ENCODE data around the gene CLUH.
"Not testable (repeated sequence)": the region's sequence is repeated elsewhere in the genome, so short reads cannot be mapped to it uniquely, and the experiment has no call there.

CLUH gene

GRCh38 chr17:2680961-2681360 lies 30.6 kb downstream of the CLUH start:
- H2AFZ ChIP-seq (ENCODE audit: insufficient read depth, low read length, poor library complexity), result no peak overlapping the region
- H2BK5ac ChIP-seq (ENCODE audit: low read depth, low read length, poor library complexity), result no peak overlapping the region
- H3K4ac ChIP-seq (ENCODE audit: low read depth, low read length), result no peak overlapping the region
- no peak overlapping the region for H3K27ac ChIP-seq (ENCODE audit: low read depth, low read length)
- H4K91ac ChIP-seq (ENCODE audit: low read depth, low read length), result no peak overlapping the region
- no peak overlapping the region for H2BK120ac ChIP-seq (ENCODE audit: insufficient read depth, low read length, poor library complexity)
- no peaks in the 10 kb centered on the region for H3K27me3 ChIP-seq (ENCODE audit: insufficient read depth, low read length)
- WGBS (ENCODE audit: extremely low coverage, insufficient coverage, insufficient read length), result no CpG with 5 or more reads among the region's 2 CpGs
- no peak overlapping the region for H4K12ac ChIP-seq (ENCODE audit: low read depth, low read length)
- no peaks in the 10 kb centered on the region for H3K4me1 ChIP-seq (ENCODE audit: control insufficient read depth in 1 of 2, insufficient read depth in 2 of 2, low read length in 2 of 2)
- no peak overlapping the region for H3K18ac ChIP-seq (ENCODE audit: low read length)
- DNase-seq, result no peak
- no peak overlapping the region for H3K14ac ChIP-seq (ENCODE audit: low read length)
- H2AK5ac ChIP-seq (ENCODE audit: low read length), result no peak overlapping the region
- no peak overlapping the region for H3K4me2 ChIP-seq (ENCODE audit: low read length)
- no peaks in the 10 kb centered on the region for H3K9me3 ChIP-seq (ENCODE audit: insufficient read depth, low read depth, low read length)
- no peak overlapping the region for H4K8ac ChIP-seq (ENCODE audit: low read depth, low read length)
- no peaks in the 10 kb centered on the region for H3K79me2 ChIP-seq (ENCODE audit: control insufficient read depth, insufficient read depth, low read length, poor library complexity)
- no peak overlapping the region for H3K9ac ChIP-seq (ENCODE audit: low read length)
- H3K36me3 ChIP-seq (ENCODE audit: control insufficient read depth in 1 of 2, insufficient read depth in 2 of 2, low read length in 2 of 2), result peaks cover 33 to 37% of the 10 kb centered on the region in 2 experiments
- H3K4me3 ChIP-seq (ENCODE audit: low read depth, low read length), result no peak overlapping the region
- H3K79me1 ChIP-seq (ENCODE audit: low read length), result no peaks in the 10 kb centered on the region
- no peak overlapping the region for H3K23ac ChIP-seq (ENCODE audit: low read length)
- no peak overlapping the region for H2BK12ac ChIP-seq (ENCODE audit: low read length)

DNA sequence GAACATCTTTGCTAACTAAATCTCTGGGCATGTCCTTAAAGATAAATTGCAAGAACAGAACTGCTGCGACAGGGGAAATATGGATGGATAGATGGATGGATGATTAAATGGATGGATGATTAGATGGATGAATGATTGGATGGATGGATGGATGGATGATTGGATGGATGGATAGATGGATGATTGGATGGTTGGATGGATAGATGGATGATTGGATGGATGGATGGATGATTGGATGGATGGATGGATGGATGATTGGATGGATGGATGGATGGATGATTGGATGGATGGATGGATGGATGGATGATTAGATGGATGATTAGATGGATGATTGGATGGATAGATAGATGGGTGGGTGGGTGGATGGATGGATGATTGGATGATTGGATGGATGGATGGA lies 32.3 kb downstream of the CLUH start:
- H4K12ac ChIP-seq (ENCODE audit: low read depth, low read length); H3K9me3 ChIP-seq (ENCODE audit: insufficient read depth, low read depth, low read length); H3K14ac ChIP-seq (ENCODE audit: low read length); H3K18ac ChIP-seq (ENCODE audit: low read length); H3K79me1 ChIP-seq (ENCODE audit: low read length); H3K27me3 ChIP-seq (ENCODE audit: insufficient read depth, low read length); H3K4me1 ChIP-seq (ENCODE audit: control insufficient read depth in 1 of 2, insufficient read depth in 2 of 2, low read length in 2 of 2); H3K4ac ChIP-seq (ENCODE audit: low read depth, low read length); H3K4me3 ChIP-seq (ENCODE audit: low read depth, low read length); H2AK5ac ChIP-seq (ENCODE audit: low read length); H2BK12ac ChIP-seq (ENCODE audit: low read length); H4K8ac ChIP-seq (ENCODE audit: low read depth, low read length); H4K91ac ChIP-seq (ENCODE audit: low read depth, low read length); H3K9ac ChIP-seq (ENCODE audit: low read length); H3K27ac ChIP-seq (ENCODE audit: low read depth, low read length); H3K79me2 ChIP-seq (ENCODE audit: control insufficient read depth, insufficient read depth, low read length, poor library complexity); H2AFZ ChIP-seq (ENCODE audit: insufficient read depth, low read length, poor library complexity); DNase-seq; H2BK5ac ChIP-seq (ENCODE audit: low read depth, low read length, poor library complexity); H3K23ac ChIP-seq (ENCODE audit: low read length); H2BK120ac ChIP-seq (ENCODE audit: insufficient read depth, low read length, poor library complexity); H3K4me2 ChIP-seq (ENCODE audit: low read length): not testable (repeated sequence)
- no CpG with 5 or more reads among the region's 1 CpG for WGBS (ENCODE audit: extremely low coverage, insufficient coverage, insufficient read length)
- peaks cover 34% of the 10 kb centered on the region in 2 experiments for H3K36me3 ChIP-seq (ENCODE audit: control insufficient read depth in 1 of 2, insufficient read depth in 2 of 2, low read length in 2 of 2)

- Histone ChIP-seq H3K4me2 (ENCODE audit: low read length) (no peak overlapping the region), H3K4ac (ENCODE audit: low read depth, low read length) (no peak overlapping the region), H2BK120ac (ENCODE audit: insufficient read depth, low read length, poor library complexity) (no peak overlapping the region), H3K9me3 (ENCODE audit: insufficient read depth, low read depth, low read length) (no peaks in the 10 kb centered on the region), H3K79me2 (ENCODE audit: control insufficient read depth, insufficient read depth, low read length, poor library complexity) (no peaks in the 10 kb centered on the region), H3K4me1 (ENCODE audit: control insufficient read depth in 1 of 2, insufficient read depth in 2 of 2, low read length in 2 of 2) (no peaks in the 10 kb centered on the region), H3K79me1 (ENCODE audit: low read length) (no peaks in the 10 kb centered on the region), H3K23ac (ENCODE audit: low read length) (no peak overlapping the region), H3K18ac (ENCODE audit: low read length) (no peak overlapping the region), H2AFZ (ENCODE audit: insufficient read depth, low read length, poor library complexity) (no peak overlapping the region), H3K36me3 (ENCODE audit: control insufficient read depth in 1 of 2, insufficient read depth in 2 of 2, low read length in 2 of 2) (peaks cover 42 to 45% of the 10 kb centered on the region in 2 experiments), H4K8ac (ENCODE audit: low read depth, low read length) (no peak overlapping the region), H2BK5ac (ENCODE audit: low read depth, low read length, poor library complexity) (no peak overlapping the region), H2BK12ac (ENCODE audit: low read length) (no peak overlapping the region), H3K14ac (ENCODE audit: low read length) (no peak overlapping the region), H4K12ac (ENCODE audit: low read depth, low read length) (no peak overlapping the region), H3K4me3 (ENCODE audit: low read depth, low read length) (no peak overlapping the region), H3K27me3 (ENCODE audit: insufficient read depth, low read length) (no peaks in the 10 kb centered on the region), H3K9ac (ENCODE audit: low read length) (no peak overlapping the region), H3K27ac (ENCODE audit: low read depth, low read length) (no peak overlapping the region), H4K91ac (ENCODE audit: low read depth, low read length) (no peak overlapping the region), H2AK5ac (ENCODE audit: low read length) (no peak overlapping the region)
- DNase-seq, result no peak
- WGBS (ENCODE audit: extremely low coverage, insufficient coverage, insufficient read length), result no CpG with 5 or more reads among the region's 5 CpGs
Observed at GRCh38 chr17:2672026-2672425, 39.5 kb downstream of the CLUH start.

- H2AFZ ChIP-seq (ENCODE audit: insufficient read depth, low read length, poor library complexity); H2BK5ac ChIP-seq (ENCODE audit: low read depth, low read length, poor library complexity); H3K4me3 ChIP-seq (ENCODE audit: low read depth, low read length); H3K4me2 ChIP-seq (ENCODE audit: low read length); H3K4me1 ChIP-seq (ENCODE audit: control insufficient read depth in 1 of 2, insufficient read depth in 2 of 2, low read length in 2 of 2); H3K79me1 ChIP-seq (ENCODE audit: low read length); H3K79me2 ChIP-seq (ENCODE audit: control insufficient read depth, insufficient read depth, low read length, poor library complexity); H3K9me3 ChIP-seq (ENCODE audit: insufficient read depth, low read depth, low read length); H2AK5ac ChIP-seq (ENCODE audit: low read length); H3K9ac ChIP-seq (ENCODE audit: low read length); H4K12ac ChIP-seq (ENCODE audit: low read depth, low read length); H2BK12ac ChIP-seq (ENCODE audit: low read length); H2BK120ac ChIP-seq (ENCODE audit: insufficient read depth, low read length, poor library complexity); H4K8ac ChIP-seq (ENCODE audit: low read depth, low read length); DNase-seq; H3K4ac ChIP-seq (ENCODE audit: low read depth, low read length); H4K91ac ChIP-seq (ENCODE audit: low read depth, low read length); H3K23ac ChIP-seq (ENCODE audit: low read length); H3K36me3 ChIP-seq (ENCODE audit: control insufficient read depth in 1 of 2, insufficient read depth in 2 of 2, low read length in 2 of 2); H3K14ac ChIP-seq (ENCODE audit: low read length); H3K27me3 ChIP-seq (ENCODE audit: insufficient read depth, low read length); H3K27ac ChIP-seq (ENCODE audit: low read depth, low read length); H3K18ac ChIP-seq (ENCODE audit: low read length): not testable (repeated sequence)
- no CpG with 5 or more reads among the region's 4 CpGs for WGBS (ENCODE audit: extremely low coverage, insufficient coverage, insufficient read length)
Observed at GRCh38 chr17:2660410-2660809, 51.2 kb downstream of the CLUH start.

All from trophoblast cell (in vitro differentiated cells and primary cell).